GM12801 (cell line): ENCODE data around the gene PDE6A.

Source experiments
- CTCF ChIP-seq: IDR thresholded peaks from one replicate; pipeline ENCODE4 v1.5.1; 2011; ENCODE audit warnings: control low read depth; ENCODE audit not compliant: insufficient read length; ENCODE audit errors: extremely low read depth

Gene PDE6A

GRCh38 chr5:149975409-149975808 is 30.8 kb upstream of the PDE6A start:
- TF ChIP-seq CTCF: no peak

GRCh38 chr5:149969181-149969930 is 24.8 kb upstream of the PDE6A start:
- TF ChIP-seq CTCF: no peak

- TF ChIP-seq CTCF: no peak
Observed at GRCh38 chr5:149966946-149967345, 22.4 kb upstream of the PDE6A start.

- TF ChIP-seq CTCF: no peak
Observed at GRCh38 chr5:149963729-149964128, 19.1 kb upstream of the PDE6A start.

GRCh38 chr5:149962601-149963300 is 18.2 kb upstream of the PDE6A start:
- no peak for TF ChIP-seq CTCF

GRCh38 chr5:149961957-149962409 is 17.4 kb upstream of the PDE6A start:
- no peak for TF ChIP-seq CTCF

- TF ChIP-seq CTCF: no peak
Observed at GRCh38 chr5:149961186-149961685, 16.6 kb upstream of the PDE6A start.
